Calu3 (cell line): Measurements from ENCODE around the gene B3GLCT. TPM values are rescaled to one million over a fixed set of nuclear protein-coding genes. Genes with fewer than 3 reads are reported as not detected.

ENCODE experiments used
- BruUV-seq: library from RNA; stranded (reverse); fragments of 400-500 nt; replicated peaks from 2 replicates; lab custom pipeline; 2021; lab: Mats Ljungman, UMichigan
- CTCF ChIA-PET: fragments of 300-600 bp; sonication (Branson Sonifier 250); formaldehyde crosslinking; loops from one replicate; lab custom pipeline; 2022; ENCODE audit warnings: antibody characterized with exemption; lab: Charles Lee
- DNase-seq: peaks from one replicate; pipeline ENCODE4 v3.0.0; 2022
- H3K27ac Mint-ChIP-seq: one replicate; pipeline ENCODE4 v1.8.0; 2022; ENCODE audit warnings: mixed read lengths; ENCODE audit not compliant: unreplicated experiment
- H3K27me3 Mint-ChIP-seq: one replicate; pipeline ENCODE4 v1.8.0; 2022; ENCODE audit warnings: mixed read lengths; ENCODE audit not compliant: unreplicated experiment
- H3K36me3 Mint-ChIP-seq: one replicate; pipeline ENCODE4 v1.8.0; 2022; ENCODE audit warnings: mild to moderate bottlenecking, moderate library complexity, mixed read lengths; ENCODE audit not compliant: insufficient read depth, unreplicated experiment
- H3K4me1 Mint-ChIP-seq: one replicate; pipeline ENCODE4 v1.8.0; 2022; ENCODE audit warnings: mild to moderate bottlenecking, low read depth, mixed read lengths; ENCODE audit not compliant: unreplicated experiment
- H3K4me3 Mint-ChIP-seq: one replicate; pipeline ENCODE4 v1.8.0; 2022; ENCODE audit warnings: mild to moderate bottlenecking, low read depth, moderate library complexity, mixed read lengths; ENCODE audit not compliant: unreplicated experiment
- H3K9me3 Mint-ChIP-seq: one replicate; pipeline ENCODE4 v1.8.0; 2022; ENCODE audit warnings: low read depth, mixed read lengths; ENCODE audit not compliant: unreplicated experiment
- CTCF ChIP-seq: fragments of 200-600 bp; IDR thresholded peaks from one replicate; pipeline ENCODE4 v1.8.0; 2022; ENCODE audit warnings: antibody characterized with exemption; ENCODE audit not compliant: unreplicated experiment
- intact Hi-C: fragments of 100-400 bp; cut with micrococcal nuclease; formaldehyde crosslinking; loops from one replicate; pipeline ENCODE4 v1.10.0; 2022; ENCODE audit not compliant: unreplicated experiment
- total RNA-seq: library from RNA; stranded (reverse); gene quantifications from 2 replicates; pipeline ENCODE4 v1.2.3, GENCODE V29; 2022

Gene B3GLCT
- total RNA-seq, 1 experiment from 2014 or later: 5.1 TPM

- TF ChIP-seq CTCF: no peak
- H3K36me3 Mint-ChIP-seq: no peaks in the 10 kb centered on the region
- intact Hi-C loops: no loop called here
- DNase-seq: no peak
- no peaks in the 10 kb centered on the region for H3K9me3 Mint-ChIP-seq
- H3K27me3 Mint-ChIP-seq: no peaks in the 10 kb centered on the region
- H3K4me1 Mint-ChIP-seq: no peaks in the 10 kb centered on the region
- H3K4me3 Mint-ChIP-seq: no peak overlapping the region
- no TSS peak for BruUV-seq
- no peak overlapping the region for H3K27ac Mint-ChIP-seq
- CTCF ChIA-PET: no interaction called here
Measured at GRCh38 chr13:31263346-31263745, 63.6 kb downstream of the B3GLCT start.

GRCh38 chr13:31264151-31264550 is 64.4 kb downstream of the B3GLCT start:
- no peaks in the 10 kb centered on the region for H3K36me3 Mint-ChIP-seq
- no TSS peak for BruUV-seq
- intact Hi-C loops: no loop called here
- H3K9me3 Mint-ChIP-seq: no peaks in the 10 kb centered on the region
- no peak overlapping the region for H3K27ac Mint-ChIP-seq
- TF ChIP-seq CTCF: no peak
- no peak overlapping the region for H3K4me3 Mint-ChIP-seq
- H3K4me1 Mint-ChIP-seq: no peaks in the 10 kb centered on the region
- DNase-seq: no peak
- CTCF ChIA-PET: no interaction called here
- no peaks in the 10 kb centered on the region for H3K27me3 Mint-ChIP-seq

GRCh38 chr13:31267126-31267784 is 67.5 kb downstream of the B3GLCT start:
- intact Hi-C loops: no loop called here
- CTCF ChIA-PET: no interaction called here
- H3K9me3 Mint-ChIP-seq: peaks cover 3% of the 10 kb centered on the region
- no TSS peak for BruUV-seq
- no peak for DNase-seq
- no peak overlapping the region for H3K27ac Mint-ChIP-seq
- TF ChIP-seq CTCF: no peak
- no peak overlapping the region for H3K4me3 Mint-ChIP-seq
- no peaks in the 10 kb centered on the region for H3K4me1 Mint-ChIP-seq
- H3K27me3 Mint-ChIP-seq: no peaks in the 10 kb centered on the region
- no peaks in the 10 kb centered on the region for H3K36me3 Mint-ChIP-seq

- no TSS peak for BruUV-seq
- H3K36me3 Mint-ChIP-seq: no peaks in the 10 kb centered on the region
- H3K4me1 Mint-ChIP-seq: no peaks in the 10 kb centered on the region
- CTCF ChIA-PET: no interaction called here
- TF ChIP-seq CTCF: no peak
- DNase-seq: no peak
- no peak overlapping the region for H3K27ac Mint-ChIP-seq
- no peaks in the 10 kb centered on the region for H3K27me3 Mint-ChIP-seq
- peaks cover 3% of the 10 kb centered on the region for H3K9me3 Mint-ChIP-seq
- intact Hi-C loops: no loop called here
- H3K4me3 Mint-ChIP-seq: no peak overlapping the region
Measured at GRCh38 chr13:31274390-31274789, 74.6 kb downstream of the B3GLCT start.
